ENCODE measurements around the gene LMO2. TPM values are rescaled to one million over a fixed set of nuclear protein-coding genes. Genes with fewer than 3 reads are reported as not detected.

LMO2 gene
- total and polyA plus RNA-seq, 4 donors: 1.5 to 81.9 (median 6.0) TPM

DNA sequence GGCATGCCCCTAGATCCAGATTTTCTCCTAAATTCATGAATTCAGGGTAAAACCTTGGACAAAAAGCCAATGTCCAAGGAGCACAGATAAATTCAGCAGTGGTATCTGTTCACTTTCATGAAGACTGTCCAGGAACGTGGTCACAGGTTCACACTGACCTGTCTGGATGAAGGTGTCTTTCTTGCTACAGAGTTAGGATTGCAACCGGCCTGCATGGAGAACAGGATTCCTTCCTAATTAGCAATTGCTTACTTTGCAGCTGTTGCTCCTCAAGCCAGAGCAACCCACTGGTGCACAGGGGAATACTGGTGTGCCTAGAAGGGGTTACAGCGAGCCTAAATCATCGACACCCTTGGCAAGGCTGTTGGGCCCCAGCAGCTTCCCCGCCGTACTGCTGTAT is 47.6 kb downstream of the LMO2 start:
- no peaks in the 10 kb centered on the region for H3K4me1 ChIP-seq (ENCODE audit: control insufficient read depth in 4 of 4, insufficient read depth in 4 of 4, low read length in 3 of 4)
- TF ChIP-seq RXRA (IDR thresholded peaks at IDR 0.05): no peak
- TF ChIP-seq FOXA2 (IDR thresholded peaks at IDR 0.05): no peak
- no peak for TF ChIP-seq NR2F2 (IDR thresholded peaks at IDR 0.05)
- TF ChIP-seq HNF4A (conservative IDR thresholded peaks at IDR 0.05): no peak
- TF ChIP-seq RAD21 (IDR thresholded peaks at IDR 0.05): no peak
- TF ChIP-seq FOXA1 (IDR thresholded peaks at IDR 0.05): no peak
- TF ChIP-seq YY1 (IDR thresholded peaks at IDR 0.05): no peak
- no peak for TF ChIP-seq JUND (IDR thresholded peaks at IDR 0.05)
- TF ChIP-seq, protein P1, sequence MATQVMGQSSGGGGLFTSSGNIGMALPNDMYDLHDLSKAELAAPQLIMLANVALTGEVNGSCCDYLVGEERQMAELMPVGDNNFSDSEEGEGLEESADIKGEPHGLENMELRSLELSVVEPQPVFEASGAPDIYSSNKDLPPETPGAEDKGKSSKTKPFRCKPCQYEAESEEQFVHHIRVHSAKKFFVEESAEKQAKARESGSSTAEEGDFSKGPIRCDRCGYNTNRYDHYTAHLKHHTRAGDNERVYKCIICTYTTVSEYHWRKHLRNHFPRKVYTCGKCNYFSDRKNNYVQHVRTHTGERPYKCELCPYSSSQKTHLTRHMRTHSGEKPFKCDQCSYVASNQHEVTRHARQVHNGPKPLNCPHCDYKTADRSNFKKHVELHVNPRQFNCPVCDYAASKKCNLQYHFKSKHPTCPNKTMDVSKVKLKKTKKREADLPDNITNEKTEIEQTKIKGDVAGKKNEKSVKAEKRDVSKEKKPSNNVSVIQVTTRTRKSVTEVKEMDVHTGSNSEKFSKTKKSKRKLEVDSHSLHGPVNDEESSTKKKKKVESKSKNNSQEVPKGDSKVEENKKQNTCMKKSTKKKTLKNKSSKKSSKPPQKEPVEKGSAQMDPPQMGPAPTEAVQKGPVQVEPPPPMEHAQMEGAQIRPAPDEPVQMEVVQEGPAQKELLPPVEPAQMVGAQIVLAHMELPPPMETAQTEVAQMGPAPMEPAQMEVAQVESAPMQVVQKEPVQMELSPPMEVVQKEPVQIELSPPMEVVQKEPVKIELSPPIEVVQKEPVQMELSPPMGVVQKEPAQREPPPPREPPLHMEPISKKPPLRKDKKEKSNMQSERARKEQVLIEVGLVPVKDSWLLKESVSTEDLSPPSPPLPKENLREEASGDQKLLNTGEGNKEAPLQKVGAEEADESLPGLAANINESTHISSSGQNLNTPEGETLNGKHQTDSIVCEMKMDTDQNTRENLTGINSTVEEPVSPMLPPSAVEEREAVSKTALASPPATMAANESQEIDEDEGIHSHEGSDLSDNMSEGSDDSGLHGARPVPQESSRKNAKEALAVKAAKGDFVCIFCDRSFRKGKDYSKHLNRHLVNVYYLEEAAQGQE (IDR thresholded peaks at IDR 0.05): no peak
- TF ChIP-seq HNF4G (IDR thresholded peaks at IDR 0.05): no peak
- no peak for TF ChIP-seq EGR1 (IDR thresholded peaks at IDR 0.05; ENCODE audit: low read depth in 2 of 2)
- TF ChIP-seq, protein P2, sequence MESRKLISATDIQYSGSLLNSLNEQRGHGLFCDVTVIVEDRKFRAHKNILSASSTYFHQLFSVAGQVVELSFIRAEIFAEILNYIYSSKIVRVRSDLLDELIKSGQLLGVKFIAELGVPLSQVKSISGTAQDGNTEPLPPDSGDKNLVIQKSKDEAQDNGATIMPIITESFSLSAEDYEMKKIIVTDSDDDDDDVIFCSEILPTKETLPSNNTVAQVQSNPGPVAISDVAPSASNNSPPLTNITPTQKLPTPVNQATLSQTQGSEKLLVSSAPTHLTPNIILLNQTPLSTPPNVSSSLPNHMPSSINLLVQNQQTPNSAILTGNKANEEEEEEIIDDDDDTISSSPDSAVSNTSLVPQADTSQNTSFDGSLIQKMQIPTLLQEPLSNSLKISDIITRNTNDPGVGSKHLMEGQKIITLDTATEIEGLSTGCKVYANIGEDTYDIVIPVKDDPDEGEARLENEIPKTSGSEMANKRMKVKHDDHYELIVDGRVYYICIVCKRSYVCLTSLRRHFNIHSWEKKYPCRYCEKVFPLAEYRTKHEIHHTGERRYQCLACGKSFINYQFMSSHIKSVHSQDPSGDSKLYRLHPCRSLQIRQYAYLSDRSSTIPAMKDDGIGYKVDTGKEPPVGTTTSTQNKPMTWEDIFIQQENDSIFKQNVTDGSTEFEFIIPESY (IDR thresholded peaks at IDR 0.05): no peak
- no peak for TF ChIP-seq GABPA (IDR thresholded peaks at IDR 0.05 in 1 of 2, conservative IDR thresholded peaks at IDR 0.05 in 1 of 2)
- WGBS: 92% methylated on average over 6 of the region's 6 CpGs

GRCh38 chr11:33843018-33843417 is 48.9 kb downstream of the LMO2 start:
- H3K9me3 ChIP-seq (ENCODE audit: control insufficient read depth in 4 of 4, low read length in 3 of 4): no peaks in the 10 kb centered on the region
- H3K4me3 ChIP-seq (ENCODE audit: low read depth in 1 of 3, low read length in 3 of 3): no peak overlapping the region
- H3K27ac ChIP-seq (ENCODE audit: low read depth in 1 of 2, low read length in 2 of 2): no peak overlapping the region
- 77% methylated on average over 4 of the region's 4 CpGs for WGBS
- H3K27me3 ChIP-seq (ENCODE audit: control insufficient read depth in 4 of 4, insufficient read depth in 4 of 4, low read length in 3 of 4): peaks cover 0 to 4% (median 0%) of the 10 kb centered on the region in 4 donors
- DNase-seq (ENCODE audit: low spot score): no peak
- no peaks in the 10 kb centered on the region for H3K36me3 ChIP-seq (ENCODE audit: control insufficient read depth in 4 of 4, insufficient read depth in 3 of 4, low read depth in 1 of 4, low read length in 3 of 4)
- TF ChIP-seq SP1 (IDR thresholded peaks at IDR 0.05): no peak
- TF ChIP-seq, protein P1 (IDR thresholded peaks at IDR 0.05): no peak
- TF ChIP-seq YY1 (IDR thresholded peaks at IDR 0.05): no peak
- TF ChIP-seq EGR1 (IDR thresholded peaks at IDR 0.05; ENCODE audit: low read depth in 2 of 2): no peak
- TF ChIP-seq, protein P2 (IDR thresholded peaks at IDR 0.05): no peak
- no peak for TF ChIP-seq JUND (IDR thresholded peaks at IDR 0.05)
- no peak for TF ChIP-seq FOXA1 (IDR thresholded peaks at IDR 0.05)
- TF ChIP-seq, protein P3, sequence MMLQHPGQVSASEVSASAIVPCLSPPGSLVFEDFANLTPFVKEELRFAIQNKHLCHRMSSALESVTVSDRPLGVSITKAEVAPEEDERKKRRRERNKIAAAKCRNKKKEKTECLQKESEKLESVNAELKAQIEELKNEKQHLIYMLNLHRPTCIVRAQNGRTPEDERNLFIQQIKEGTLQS (IDR thresholded peaks at IDR 0.05): no peak
- no peak for TF ChIP-seq NR2F2 (IDR thresholded peaks at IDR 0.05)
- TF ChIP-seq, protein P4, sequence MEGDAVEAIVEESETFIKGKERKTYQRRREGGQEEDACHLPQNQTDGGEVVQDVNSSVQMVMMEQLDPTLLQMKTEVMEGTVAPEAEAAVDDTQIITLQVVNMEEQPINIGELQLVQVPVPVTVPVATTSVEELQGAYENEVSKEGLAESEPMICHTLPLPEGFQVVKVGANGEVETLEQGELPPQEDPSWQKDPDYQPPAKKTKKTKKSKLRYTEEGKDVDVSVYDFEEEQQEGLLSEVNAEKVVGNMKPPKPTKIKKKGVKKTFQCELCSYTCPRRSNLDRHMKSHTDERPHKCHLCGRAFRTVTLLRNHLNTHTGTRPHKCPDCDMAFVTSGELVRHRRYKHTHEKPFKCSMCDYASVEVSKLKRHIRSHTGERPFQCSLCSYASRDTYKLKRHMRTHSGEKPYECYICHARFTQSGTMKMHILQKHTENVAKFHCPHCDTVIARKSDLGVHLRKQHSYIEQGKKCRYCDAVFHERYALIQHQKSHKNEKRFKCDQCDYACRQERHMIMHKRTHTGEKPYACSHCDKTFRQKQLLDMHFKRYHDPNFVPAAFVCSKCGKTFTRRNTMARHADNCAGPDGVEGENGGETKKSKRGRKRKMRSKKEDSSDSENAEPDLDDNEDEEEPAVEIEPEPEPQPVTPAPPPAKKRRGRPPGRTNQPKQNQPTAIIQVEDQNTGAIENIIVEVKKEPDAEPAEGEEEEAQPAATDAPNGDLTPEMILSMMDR (IDR thresholded peaks at IDR 0.05; ENCODE audit: low read depth, low read length, missing input control): no peak
- TF ChIP-seq GABPA (IDR thresholded peaks at IDR 0.05 in 1 of 2, conservative IDR thresholded peaks at IDR 0.05 in 1 of 2): no peak
- no peak for TF ChIP-seq FOXA2 (IDR thresholded peaks at IDR 0.05)
- TF ChIP-seq HNF4G (IDR thresholded peaks at IDR 0.05): no peak
- TF ChIP-seq HNF4A (conservative IDR thresholded peaks at IDR 0.05): no peak
- no peak for TF ChIP-seq RAD21 (IDR thresholded peaks at IDR 0.05)
- TF ChIP-seq MAX (IDR thresholded peaks at IDR 0.05): no peak
- no peaks in the 10 kb centered on the region for H3K4me1 ChIP-seq (ENCODE audit: control insufficient read depth in 4 of 4, insufficient read depth in 4 of 4, low read length in 3 of 4)
- no peak overlapping the region for H3K9ac ChIP-seq (ENCODE audit: low read depth in 1 of 2, low read length in 2 of 2)

More for the DNA sequence above, 47.6 kb downstream of the LMO2 start:
- Histone ChIP-seq H3K9me3 (ENCODE audit: control insufficient read depth in 4 of 4, low read length in 3 of 4) (no peaks in the 10 kb centered on the region), H3K9ac (ENCODE audit: low read depth in 1 of 2, low read length in 2 of 2) (no peak overlapping the region), H3K36me3 (ENCODE audit: control insufficient read depth in 4 of 4, insufficient read depth in 3 of 4, low read depth in 1 of 4, low read length in 3 of 4) (no peaks in the 10 kb centered on the region), H3K27me3 (ENCODE audit: control insufficient read depth in 4 of 4, insufficient read depth in 4 of 4, low read length in 3 of 4) (peaks cover 0 to 4% (median 0%) of the 10 kb centered on the region in 4 donors), H3K4me3 (ENCODE audit: low read depth in 1 of 3, low read length in 3 of 3) (no peak overlapping the region), H3K27ac (ENCODE audit: low read depth in 1 of 2, low read length in 2 of 2) (no peak overlapping the region)
- no peak for DNase-seq (ENCODE audit: low spot score)

Measured in liver (tissue), 9 donors.